GM23248 (cell line): Measurements from ENCODE around the gene IFNLR1.

Experiments used
- EZH2 ChIP-seq: fragments of 200-600 bp; sonication (generic); IDR thresholded peaks from 2 replicates; pipeline ENCODE4 v1.6.1; 2018; ENCODE audit warnings: antibody characterized with exemption, mild to moderate bottlenecking; ENCODE audit not compliant: insufficient read depth, poor library complexity, severe bottlenecking
- EZH2phosphoT487 ChIP-seq: fragments of 200-600 bp; sonication (generic); IDR thresholded peaks from 2 replicates; pipeline ENCODE4 v1.6.1; 2018; ENCODE audit warnings: antibody characterized with exemption, moderate library complexity, mild to moderate bottlenecking, low read depth; ENCODE audit not compliant: insufficient read depth

GRCh38 chr1:24167008-24167407, 20.1 kb downstream of the IFNLR1 start:
- TF ChIP-seq EZH2 (no peak), EZH2phosphoT487 (no peak)
